T-helper 1 cell (primary cell): ENCODE results near the gene HTR2C.
"Not testable (repeated sequence)": the region's sequence is repeated elsewhere in the genome, so short reads cannot be mapped to it uniquely, and the experiment has no call there.

Source experiments
- DNase-seq, 5 donors: peaks; one replicate each; pipeline ENCODE4 v3.0.0-alpha.2; 2012 to 2020

The HTR2C gene

GRCh38 chrX:114715096-114715495 lies 131.2 kb downstream of the HTR2C start:
- DNase-seq: no peak

GRCh38 chrX:114717921-114718320 lies 134.0 kb downstream of the HTR2C start:
- no peak for DNase-seq

- no peak for DNase-seq
These were observed 182.7 kb downstream of the HTR2C start for GRCh38 chrX:114766541-114766940.

- DNase-seq: no peak
These were observed 190.8 kb downstream of the HTR2C start for GRCh38 chrX:114774691-114775090.

GRCh38 chrX:114782925-114783324 lies 199.0 kb downstream of the HTR2C start:
- no peak for DNase-seq

GRCh38 chrX:114787061-114787460 lies 203.2 kb downstream of the HTR2C start:
- no peak for DNase-seq

GRCh38 chrX:114797494-114797893 lies 213.6 kb downstream of the HTR2C start:
- no peak for DNase-seq

GRCh38 chrX:114798907-114799306 lies 215.0 kb downstream of the HTR2C start:
- no peak for DNase-seq

- no peak for DNase-seq
These were observed 216.8 kb downstream of the HTR2C start for GRCh38 chrX:114800719-114801118.

GRCh38 chrX:114819509-114819908 lies 235.6 kb downstream of the HTR2C start:
- DNase-seq: no peak

GRCh38 chrX:114841051-114841450 lies 257.2 kb downstream of the HTR2C start:
- no peak for DNase-seq

- no peak for DNase-seq
These were observed 258.3 kb downstream of the HTR2C start for GRCh38 chrX:114842181-114842580.

- no peak for DNase-seq
These were observed 305.6 kb downstream of the HTR2C start for GRCh38 chrX:114889481-114889880.

GRCh38 chrX:114903618-114904017 lies 319.7 kb downstream of the HTR2C start:
- no peak for DNase-seq

- no peak for DNase-seq
These were observed 321.4 kb downstream of the HTR2C start for GRCh38 chrX:114905251-114905650.

GRCh38 chrX:114906984-114907510 lies 323.2 kb downstream of the HTR2C start:
- DNase-seq: no peak

- no peak for DNase-seq
These were observed 340.5 kb downstream of the HTR2C start for GRCh38 chrX:114924423-114924822.

GRCh38 chrX:114924856-114925255 lies 341.0 kb downstream of the HTR2C start:
- DNase-seq: no peak

GRCh38 chrX:114930227-114930626 lies 346.3 kb downstream of the HTR2C start:
- no peak for DNase-seq

GRCh38 chrX:114932550-114932949 lies 348.7 kb downstream of the HTR2C start:
- DNase-seq: no peak

- DNase-seq: not testable (repeated sequence)
These were observed 349.4 kb downstream of the HTR2C start for GRCh38 chrX:114933291-114933690.

- not testable (repeated sequence) for DNase-seq
These were observed 353.2 kb downstream of the HTR2C start for GRCh38 chrX:114937090-114937489.

GRCh38 chrX:114952696-114953095 lies 368.8 kb downstream of the HTR2C start:
- DNase-seq: no peak
